Measurements from ENCODE around the gene TOP3B.

Gene TOP3B

GRCh38 chr22:21960200-21961126, 22.1 kb downstream of the TOP3B start:
- no peak for DNase-seq

GRCh38 chr22:21959274-21960074, 23.1 kb downstream of the TOP3B start:
- no peak for DNase-seq

- DNase-seq = no peak
Observed at GRCh38 chr22:21958360-21959273, 24.0 kb downstream of the TOP3B start.

- peak; percentile 84 for DNase-seq
Observed at GRCh38 chr22:21952586-21953571, 29.7 kb downstream of the TOP3B start, which contains the start of gene PPM1F. PPM1F (minus strand) TSS chr22:21952848; CDS start chr22:21946048, 6,800 bp downstream.

- DNase-seq = no peak
Observed at GRCh38 chr22:21951931-21952465, 30.6 kb downstream of the TOP3B start.

- DNase-seq = no peak
Observed at GRCh38 chr22:21951062-21951461, 31.5 kb downstream of the TOP3B start.

- no peak for DNase-seq
Observed at GRCh38 chr22:21949948-21950347, 32.6 kb downstream of the TOP3B start.

GRCh38 chr22:21949569-21949918, 33.0 kb downstream of the TOP3B start:
- DNase-seq = no peak

- DNase-seq = no peak
Observed at GRCh38 chr22:21948824-21949568, 33.6 kb downstream of the TOP3B start.

- no peak for DNase-seq
Observed at GRCh38 chr22:21948390-21948789, 34.2 kb downstream of the TOP3B start.

- DNase-seq = no peak
Observed at GRCh38 chr22:21947040-21948014, 35.3 kb downstream of the TOP3B start.

GRCh38 chr22:21946262-21946925, 36.2 kb downstream of the TOP3B start:
- no peak for DNase-seq

- no peak for DNase-seq
Observed at GRCh38 chr22:21945453-21946261, 36.9 kb downstream of the TOP3B start.

GRCh38 chr22:21944871-21945270, 37.7 kb downstream of the TOP3B start:
- no peak for DNase-seq

- DNase-seq = no peak
Observed at GRCh38 chr22:21943571-21944448, 38.8 kb downstream of the TOP3B start.

Data from NCI-H2227 treated with DMSO at 0.1 percent for 48 hours (cell line).